Activated CD8-positive, alpha-beta memory T cell treated with anti-CD3 and anti-CD28 coated beads for 1 hour (primary cell): ENCODE data around the gene TFB1M.
"Not testable (repeated sequence)": the region's sequence is repeated elsewhere in the genome, so short reads cannot be mapped to it uniquely, and the experiment has no call there.

ENCODE experiments used
- DNase-seq, 2 donors: peaks; one replicate each; pipeline ENCODE4 v3.0.0-alpha.2; 2020; ENCODE audit warnings: low read depth in 1 of 2; ENCODE audit errors: extremely low read depth in 1 of 2

The TFB1M gene

GRCh38 chr6:155245193-155245592 lies 69.1 kb downstream of the TFB1M start:
- DNase-seq = no peak

- DNase-seq = no peak
These were observed 69.8 kb downstream of the TFB1M start for GRCh38 chr6:155244434-155244833.

GRCh38 chr6:155241966-155242365 lies 72.3 kb downstream of the TFB1M start:
- no peak for DNase-seq

GRCh38 chr6:155240905-155241600 lies 73.2 kb downstream of the TFB1M start:
- DNase-seq = no peak

DNA sequence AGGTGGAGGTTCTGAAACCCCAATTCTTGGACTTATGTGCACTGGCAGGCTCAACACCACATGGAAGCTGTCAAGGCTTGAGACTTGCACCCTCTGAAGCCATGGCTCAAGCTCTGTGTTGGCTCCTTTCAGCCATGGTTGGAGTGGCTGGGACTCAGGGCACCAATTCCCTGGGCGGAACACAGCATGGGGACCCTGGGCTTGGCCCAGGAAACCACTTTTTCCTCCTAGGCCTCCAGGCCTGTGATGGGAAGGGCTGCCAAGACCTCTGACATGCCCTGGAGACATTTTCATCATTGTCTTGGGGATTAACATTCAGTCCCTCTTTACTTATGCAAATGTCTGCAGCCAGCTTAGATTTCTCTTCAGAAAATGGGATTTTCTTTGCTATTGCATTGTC lies 76.7 kb downstream of the TFB1M start:
- DNase-seq = no peak

DNA sequence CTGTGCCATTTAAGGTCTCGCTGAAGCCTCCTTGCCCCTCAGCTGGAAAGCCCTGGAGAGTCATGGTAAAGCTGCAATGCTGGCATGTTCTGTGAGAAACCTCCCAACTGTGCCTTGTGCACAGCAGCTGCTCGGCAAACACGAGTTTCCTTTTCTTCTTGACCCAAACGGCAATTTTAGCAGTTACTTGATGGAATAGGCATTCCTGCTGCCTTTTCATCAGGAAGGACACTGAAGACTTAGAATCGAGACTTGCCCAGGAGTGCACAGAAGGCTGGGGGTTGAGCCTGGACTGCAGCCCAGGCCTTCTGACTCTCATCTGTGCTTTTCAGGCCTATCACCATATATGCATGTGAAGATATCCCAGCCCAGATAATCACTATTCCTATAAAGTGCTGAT lies 79.2 kb downstream of the TFB1M start:
- no peak for DNase-seq

DNA sequence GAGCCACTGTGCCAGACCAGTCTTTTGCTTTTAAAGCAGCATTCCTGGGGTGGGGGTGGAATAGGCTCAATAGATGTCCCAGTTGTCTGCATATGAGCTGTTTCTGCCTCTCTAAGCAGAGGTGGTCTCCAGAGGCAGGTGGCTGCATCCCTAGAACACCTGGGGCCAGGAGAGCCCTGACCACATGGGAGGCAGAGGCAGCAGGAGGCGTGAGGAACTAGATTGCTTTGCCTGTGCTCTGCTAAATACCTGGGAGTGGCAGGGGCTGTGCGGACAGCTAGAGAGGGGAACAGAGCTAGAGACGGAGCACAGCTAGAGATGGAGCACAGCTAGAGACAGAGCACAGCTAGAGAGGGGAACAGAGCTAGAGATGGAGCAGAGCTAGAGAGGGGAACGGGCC lies 79.6 kb downstream of the TFB1M start:
- no peak for DNase-seq

GRCh38 chr6:155234167-155234566 lies 80.1 kb downstream of the TFB1M start:
- no peak for DNase-seq

DNA sequence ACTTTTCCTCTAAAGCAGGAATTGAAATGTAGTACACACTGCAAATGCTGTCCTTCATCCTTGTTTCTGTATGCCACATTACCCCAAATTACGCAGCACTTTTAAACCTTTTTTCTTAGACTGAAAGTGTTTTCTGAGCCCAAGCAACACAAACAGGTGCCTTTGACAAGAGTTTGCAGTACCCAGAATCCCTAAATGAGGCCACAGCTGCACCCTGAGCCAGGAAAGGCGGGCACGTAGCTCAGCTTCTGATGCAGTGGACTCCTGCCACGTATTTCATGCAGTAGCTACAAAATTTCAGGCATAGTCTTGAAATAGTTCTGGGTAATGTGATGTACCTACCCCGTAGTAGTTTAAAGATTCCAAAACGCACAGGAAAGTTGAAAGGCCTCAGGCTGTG lies 81.4 kb downstream of the TFB1M start:
- DNase-seq = no peak

- DNase-seq = not testable (repeated sequence)
These were observed 83.3 kb downstream of the TFB1M start for GRCh38 chr6:155230975-155231374.

- no peak for DNase-seq
These were observed 85.6 kb downstream of the TFB1M start for GRCh38 chr6:155228546-155229166.

DNA sequence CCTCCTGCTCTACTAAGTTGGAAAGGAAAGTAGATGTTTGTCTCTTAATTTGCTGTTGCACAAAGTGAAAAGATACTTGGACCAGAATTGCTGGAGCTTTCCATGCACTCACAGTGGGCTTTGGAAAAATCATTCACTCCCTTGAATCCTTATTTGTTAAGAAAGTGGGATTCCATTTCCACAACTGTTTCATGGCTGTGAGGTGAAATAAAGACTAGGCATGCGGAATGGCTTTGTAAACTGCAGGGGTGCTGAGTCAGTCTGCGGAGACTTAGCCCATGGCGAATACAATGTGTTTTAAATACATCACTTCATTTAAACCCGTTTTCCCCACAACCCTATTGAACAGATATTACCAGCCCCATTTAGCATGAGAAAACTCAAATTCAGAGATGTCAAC lies 87.2 kb downstream of the TFB1M start:
- no peak for DNase-seq

- no peak for DNase-seq
These were observed 89.7 kb downstream of the TFB1M start for GRCh38 chr6:155224618-155225017.

DNA sequence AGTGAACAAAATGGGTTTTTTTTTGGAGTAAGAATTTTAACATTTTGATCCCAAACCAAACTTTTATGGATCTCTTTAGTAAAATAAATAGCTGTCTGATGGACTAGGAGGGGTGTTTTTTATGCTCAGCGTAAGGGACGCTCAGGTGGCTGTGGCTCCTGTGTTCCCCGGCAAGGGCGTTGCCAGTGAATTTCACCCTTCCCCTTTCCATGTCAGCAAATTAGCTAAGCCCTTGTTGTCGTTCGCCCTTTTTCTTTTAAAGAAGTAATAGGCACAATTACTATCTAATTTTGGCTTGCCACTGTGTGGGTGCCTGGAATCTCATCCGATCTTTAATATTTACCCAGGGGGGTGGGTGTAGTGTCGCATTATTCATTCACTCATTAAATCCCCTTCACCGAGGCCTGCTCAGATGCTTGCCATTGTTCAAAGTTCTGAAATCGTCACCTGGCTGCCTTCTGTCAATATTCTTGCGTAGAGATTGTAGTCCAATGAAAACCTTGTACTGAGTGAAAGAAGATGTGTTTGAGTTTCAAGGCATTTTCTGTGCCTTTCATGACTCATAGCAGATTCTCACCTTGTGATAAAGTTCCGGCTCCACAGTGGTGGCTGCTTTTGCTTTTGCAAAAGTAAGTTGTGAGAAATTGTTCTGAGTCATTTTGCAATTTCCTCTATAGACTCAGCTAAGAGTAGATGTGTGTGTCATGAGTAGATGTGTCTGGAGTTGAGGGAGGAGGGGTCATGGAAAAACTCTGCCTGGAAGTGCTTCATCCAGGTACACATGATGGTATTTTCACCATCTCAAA lies 90.4 kb downstream of the TFB1M start:
- no peak for DNase-seq

DNA sequence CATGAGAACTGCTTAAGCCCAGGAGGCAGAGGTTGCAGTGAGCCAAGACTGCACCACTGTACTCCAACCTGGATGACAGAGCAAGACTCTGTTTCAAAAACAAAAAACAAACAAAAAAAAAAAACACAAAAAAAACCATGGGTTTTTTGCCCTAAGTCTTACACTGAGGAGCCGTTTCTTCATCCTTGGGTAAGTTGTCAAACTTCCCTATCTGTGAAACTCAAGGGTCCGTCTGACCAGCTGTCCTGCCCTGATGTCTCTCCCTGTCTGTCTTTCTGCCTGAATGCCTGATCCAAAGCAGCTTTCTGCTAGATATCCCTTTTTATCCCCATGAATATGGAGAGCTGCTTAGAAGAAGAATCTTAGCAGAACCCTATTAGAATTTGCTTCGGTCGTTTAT lies 91.8 kb downstream of the TFB1M start:
- DNase-seq = no peak

GRCh38 chr6:155221086-155221485 lies 93.2 kb downstream of the TFB1M start:
- DNase-seq = no peak

DNA sequence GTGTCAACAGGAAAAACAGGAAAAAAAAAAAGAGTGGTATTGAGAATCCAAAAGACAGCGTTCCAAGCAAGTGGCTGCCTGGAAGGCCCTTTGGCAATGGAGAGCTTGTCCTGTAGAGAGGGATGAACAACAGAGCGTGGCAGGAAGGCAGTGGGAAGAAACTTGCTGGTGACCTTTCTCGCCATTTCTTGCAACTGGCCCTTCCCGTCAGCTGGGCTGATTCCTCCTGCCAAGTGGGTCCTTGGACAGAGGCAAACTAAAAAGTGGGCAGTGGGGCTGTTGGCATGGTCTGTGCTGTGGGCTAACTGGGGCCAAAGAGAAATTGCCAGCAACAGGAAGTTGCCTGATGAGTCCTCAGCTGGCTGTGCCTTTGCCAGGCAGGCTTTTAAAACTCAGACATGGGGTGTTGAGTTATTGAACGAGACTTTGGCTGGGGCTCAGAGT lies 94.4 kb downstream of the TFB1M start:
- DNase-seq = no peak

GRCh38 chr6:155219299-155219698 lies 95.0 kb downstream of the TFB1M start:
- no peak for DNase-seq

GRCh38 chr6:155218711-155219110 lies 95.6 kb downstream of the TFB1M start:
- not testable (repeated sequence) for DNase-seq

GRCh38 chr6:155216312-155217046 lies 97.8 kb downstream of the TFB1M start:
- DNase-seq = no peak

- DNase-seq = no peak
These were observed 98.4 kb downstream of the TFB1M start for GRCh38 chr6:155215906-155216305.
